ENCODE data around the gene ST6GAL2. TPM values are rescaled to one million over a fixed set of nuclear protein-coding genes. Genes with fewer than 3 reads are reported as not detected.

Gene ST6GAL2, protein sequence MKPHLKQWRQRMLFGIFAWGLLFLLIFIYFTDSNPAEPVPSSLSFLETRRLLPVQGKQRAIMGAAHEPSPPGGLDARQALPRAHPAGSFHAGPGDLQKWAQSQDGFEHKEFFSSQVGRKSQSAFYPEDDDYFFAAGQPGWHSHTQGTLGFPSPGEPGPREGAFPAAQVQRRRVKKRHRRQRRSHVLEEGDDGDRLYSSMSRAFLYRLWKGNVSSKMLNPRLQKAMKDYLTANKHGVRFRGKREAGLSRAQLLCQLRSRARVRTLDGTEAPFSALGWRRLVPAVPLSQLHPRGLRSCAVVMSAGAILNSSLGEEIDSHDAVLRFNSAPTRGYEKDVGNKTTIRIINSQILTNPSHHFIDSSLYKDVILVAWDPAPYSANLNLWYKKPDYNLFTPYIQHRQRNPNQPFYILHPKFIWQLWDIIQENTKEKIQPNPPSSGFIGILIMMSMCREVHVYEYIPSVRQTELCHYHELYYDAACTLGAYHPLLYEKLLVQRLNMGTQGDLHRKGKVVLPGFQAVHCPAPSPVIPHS
- 12.0 to 19.3 TPM (median 14.1 TPM) in 5 replicates for total RNA-seq (2022; extraction: Qiagen RNA extraction)

DNA sequence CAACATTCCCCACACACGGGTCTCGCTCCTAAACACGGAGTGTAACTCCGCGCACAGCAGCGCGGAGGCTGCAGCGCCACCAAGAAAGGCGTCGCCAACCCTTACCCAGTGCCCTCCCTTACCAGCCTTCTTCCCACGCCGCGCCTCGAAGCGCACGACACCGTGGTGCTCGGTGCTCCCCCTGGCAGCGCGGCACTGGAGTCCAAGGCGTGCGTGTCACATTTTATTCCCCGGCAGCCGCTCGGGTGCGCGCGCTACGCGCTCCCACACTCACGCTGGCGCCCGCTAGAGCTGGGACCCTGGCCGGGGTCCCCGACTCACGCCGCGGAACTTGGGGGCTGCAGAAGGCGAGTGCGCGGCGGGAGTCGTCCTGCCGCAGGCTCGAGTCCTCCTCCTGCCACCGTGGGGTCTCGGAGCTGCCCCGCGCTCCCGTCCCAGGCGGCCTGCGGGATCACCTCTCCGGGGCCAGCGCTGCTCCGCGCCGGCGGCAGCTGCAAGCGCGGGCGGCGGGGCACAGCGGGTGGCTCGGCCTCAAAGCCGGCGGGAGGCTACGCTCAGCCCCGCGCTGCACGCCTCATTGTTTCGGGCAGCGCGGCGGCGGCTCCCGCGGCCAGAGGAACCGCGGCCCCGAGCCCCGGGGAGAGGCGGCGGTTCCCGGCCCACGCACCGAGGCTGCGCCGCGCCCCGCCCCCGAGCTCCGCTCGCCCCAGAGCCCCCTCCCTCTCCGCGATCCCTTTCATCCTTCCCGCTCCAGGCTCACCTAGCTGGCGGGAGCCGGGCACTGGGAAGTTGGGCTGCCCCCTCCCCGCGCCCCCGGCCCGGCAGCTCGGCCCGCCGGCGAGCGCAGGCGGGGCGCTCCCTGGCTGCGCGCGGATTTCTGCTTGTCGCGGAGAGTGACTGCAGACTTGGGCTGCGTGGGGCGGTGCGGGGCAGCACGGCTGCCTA, at the start of gene ST6GAL2:
ST6GAL2 (minus strand) TSS at position 197 of the 945 bp plus-strand sequence. CDS start 42,190 bp downstream, outside the sequence.

All from A549 treated with dexamethasone at 1 μM for 4 hours (cell line).